GM19468 (cell line): Measurements from ENCODE around the gene UPK1B.
"Not testable (repeated sequence)": the region's sequence is repeated elsewhere in the genome, so short reads cannot be mapped to it uniquely, and the experiment has no call there.

Source experiments
- ATAC-seq: cut with Tn5 transposase; IDR thresholded peaks from one replicate; pipeline ENCODE4 v1.9.1; 2021; ENCODE audit warnings: mild to moderate bottlenecking, moderate library complexity, moderate number of reproducible peaks; ENCODE audit not compliant: unreplicated experiment; ENCODE audit errors: extremely low read depth

The UPK1B gene

GRCh38 chr3:119173325-119173724 is at the start of gene UPK1B:
UPK1B (plus strand) TSS chr3:119173598; CDS start chr3:119186742, 13,144 bp downstream.
- no peak for ATAC-seq

DNA sequence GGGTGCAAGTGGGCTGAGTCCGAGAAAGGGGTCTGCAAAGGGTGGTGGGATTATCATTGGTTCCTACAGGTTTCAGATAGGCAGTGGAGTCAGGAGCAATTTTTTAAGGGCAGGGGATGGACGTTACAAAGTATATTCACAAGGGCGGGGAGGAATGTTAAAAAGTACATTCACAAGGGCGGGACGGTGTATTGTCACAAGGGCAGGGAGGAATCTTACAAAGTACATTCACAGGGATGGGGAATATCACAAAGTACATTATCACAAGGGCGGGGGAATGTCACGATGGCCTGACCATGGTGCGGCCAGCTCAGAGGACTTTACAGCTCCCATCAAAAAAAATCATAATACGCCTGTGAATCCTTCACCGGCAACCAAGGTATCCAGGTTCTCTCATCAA is 48.1 kb upstream of the UPK1B start:
- no peak for ATAC-seq

GRCh38 chr3:119125742-119126504 is 47.5 kb upstream of the UPK1B start:
- no peak for ATAC-seq

- ATAC-seq, result not testable (repeated sequence)
These were observed 43.1 kb upstream of the UPK1B start for GRCh38 chr3:119130291-119130690.

- ATAC-seq, result not testable (repeated sequence)
These were observed 41.1 kb upstream of the UPK1B start for GRCh38 chr3:119132291-119132690.

DNA sequence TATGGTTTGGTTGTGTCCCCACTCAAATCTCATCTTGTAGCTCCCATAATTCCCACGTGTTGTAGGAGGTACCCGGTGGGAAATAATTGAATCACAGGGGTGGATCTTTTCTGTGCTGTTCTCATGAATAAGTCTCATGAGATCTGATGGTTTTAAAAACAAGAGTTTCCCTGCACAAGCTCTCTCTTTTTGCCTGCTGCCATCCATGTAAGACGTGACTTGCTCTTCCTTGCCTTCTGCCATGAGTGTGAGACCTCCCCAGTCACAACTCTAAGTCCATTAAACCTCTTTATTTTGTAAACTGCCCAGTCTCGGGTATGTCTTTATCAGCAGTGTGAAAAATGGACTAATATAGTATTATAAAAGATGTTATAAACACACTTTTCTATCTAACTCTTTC is 34.0 kb upstream of the UPK1B start:
- ATAC-seq, result not testable (repeated sequence)

GRCh38 chr3:119140466-119140865 is 32.9 kb upstream of the UPK1B start:
- ATAC-seq, result no peak

GRCh38 chr3:119145128-119145499 is 28.3 kb upstream of the UPK1B start:
- ATAC-seq, result no peak

DNA sequence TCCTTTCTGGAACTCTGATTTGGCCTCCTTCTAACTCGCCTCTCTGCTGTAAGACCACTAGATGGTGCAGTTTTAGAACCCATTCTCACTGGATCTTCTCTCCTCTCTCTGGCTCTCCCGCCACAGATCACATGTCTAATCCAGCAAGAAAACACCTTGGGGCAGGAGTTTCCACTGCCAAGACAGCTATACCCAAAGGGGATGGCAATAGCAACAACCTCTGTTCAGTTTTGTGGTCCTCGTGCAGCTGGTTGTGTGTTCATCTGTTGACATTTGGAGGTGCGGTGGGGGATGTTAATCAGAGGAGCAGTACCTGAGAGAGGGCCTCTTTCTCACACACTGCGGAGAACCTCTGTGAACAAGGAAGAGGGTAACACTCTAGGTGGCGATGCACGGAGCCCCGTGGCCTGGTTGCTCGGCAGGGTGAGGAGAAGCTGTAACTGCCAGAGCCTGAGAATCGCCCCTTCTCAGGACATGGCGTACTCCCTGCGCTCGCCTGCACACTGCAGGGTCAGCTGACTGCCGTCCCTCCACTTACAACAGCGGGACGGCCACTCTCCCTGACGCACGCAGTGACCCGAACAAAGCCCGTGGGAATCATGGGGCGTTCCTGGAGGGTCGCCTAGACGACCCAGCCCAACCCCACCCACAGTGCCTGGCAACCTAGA is 27.8 kb upstream of the UPK1B start, which contains the start of gene TEX55:
TSS of gene TEX55 (plus strand) at position 666 of the 668 bp plus-strand sequence. CDS start 25 bp downstream, outside the sequence.
- no peak for ATAC-seq

- ATAC-seq, result no peak
These were observed 26.6 kb upstream of the UPK1B start for GRCh38 chr3:119146578-119147375.

GRCh38 chr3:119147494-119147893 is 25.9 kb upstream of the UPK1B start:
- no peak for ATAC-seq

DNA sequence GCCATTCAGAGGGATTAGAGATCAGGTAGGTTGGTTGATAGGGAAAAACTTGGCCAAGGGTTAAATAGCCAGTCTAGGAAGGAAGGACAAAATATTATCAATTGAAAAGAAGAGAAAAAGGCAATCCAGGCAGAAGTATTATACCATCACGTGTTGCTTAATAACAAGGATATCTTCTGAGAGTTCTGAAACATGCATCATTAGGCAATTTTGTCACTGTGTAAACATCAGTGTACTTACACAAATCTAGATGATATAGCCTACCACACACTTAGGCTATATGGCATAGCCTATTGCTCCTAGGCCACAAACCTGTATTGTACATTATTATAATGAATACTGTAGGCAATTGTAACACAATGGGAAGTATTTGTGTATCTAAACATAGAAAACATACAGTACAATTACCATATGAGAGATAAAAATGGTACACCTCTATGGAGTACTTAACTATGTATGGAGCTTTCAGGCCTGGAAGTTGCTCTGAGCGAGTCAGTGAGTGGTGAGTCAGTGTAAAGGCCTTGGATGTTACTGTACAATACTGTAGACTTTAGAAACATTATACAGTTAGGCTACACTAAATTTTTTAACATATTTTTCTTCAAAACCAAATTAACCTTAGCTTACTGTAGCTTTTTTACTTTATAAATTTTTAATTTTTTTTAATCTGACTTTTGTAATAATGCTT is 24.8 kb upstream of the UPK1B start:
- no peak for ATAC-seq

GRCh38 chr3:119149484-119149883 is 23.9 kb upstream of the UPK1B start:
- no peak for ATAC-seq

- no peak for ATAC-seq
These were observed 16.5 kb upstream of the UPK1B start for GRCh38 chr3:119156868-119157267.

GRCh38 chr3:119157971-119158370 is 15.4 kb upstream of the UPK1B start:
- ATAC-seq, result no peak

DNA sequence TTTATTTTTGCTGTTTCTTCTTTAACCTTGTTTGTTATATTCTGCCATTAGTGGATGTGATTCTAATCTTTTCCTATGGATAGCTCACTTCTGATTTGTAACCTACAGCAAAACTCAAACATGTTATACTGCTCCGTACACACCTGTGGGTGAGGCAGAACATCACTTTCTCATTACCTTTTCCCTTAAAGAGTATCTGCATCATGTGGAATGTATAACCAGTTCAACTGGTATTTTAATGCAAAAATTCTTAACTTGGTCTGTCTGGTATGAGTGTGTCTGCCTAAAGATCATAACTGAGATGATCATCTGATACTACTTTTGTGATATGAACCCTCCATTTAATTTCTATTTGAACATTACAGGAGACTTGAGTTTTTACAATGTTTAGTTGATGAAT is 13.0 kb upstream of the UPK1B start:
- ATAC-seq, result no peak

- no peak for ATAC-seq
These were observed 12.6 kb upstream of the UPK1B start for GRCh38 chr3:119160815-119161214.

DNA sequence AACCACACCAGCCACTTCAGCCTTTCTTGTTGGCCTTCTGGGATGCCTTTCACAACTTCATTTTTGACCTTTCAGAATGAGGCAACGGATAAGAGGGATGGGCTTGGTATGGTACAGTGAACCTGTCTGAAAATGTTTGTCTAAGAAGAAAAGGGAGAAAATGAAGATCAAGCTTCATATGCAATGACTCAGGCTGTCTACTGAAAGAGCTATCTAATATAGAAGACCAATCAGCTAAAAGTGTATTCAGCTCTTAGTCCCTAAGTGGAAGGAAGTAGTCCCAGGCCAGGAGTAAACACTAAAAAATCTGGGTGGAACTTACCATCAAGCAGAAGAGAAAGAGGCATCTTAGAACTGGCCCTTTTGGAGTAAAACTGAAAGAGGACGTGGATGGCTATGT is 12.2 kb upstream of the UPK1B start:
- ATAC-seq, result no peak

DNA sequence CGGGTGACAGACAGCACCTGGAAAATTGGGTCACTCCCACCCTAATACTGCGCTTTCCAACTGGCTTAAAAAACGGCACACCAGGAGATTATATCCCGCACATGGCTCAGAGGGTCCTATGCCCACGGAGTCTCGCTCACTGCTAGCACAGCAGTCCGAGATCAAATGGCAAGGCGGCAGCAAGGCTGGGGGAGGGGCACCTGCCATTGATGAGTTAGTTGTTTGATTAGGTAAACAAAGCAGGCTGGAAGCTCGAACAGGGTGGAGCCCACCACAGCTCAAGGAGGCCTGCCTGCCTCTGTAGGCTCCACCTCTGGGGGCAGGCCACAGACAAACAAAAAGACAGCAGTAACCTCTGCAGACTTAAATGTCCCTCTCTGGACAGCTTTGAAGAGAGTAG is 8.7 kb upstream of the UPK1B start:
- not testable (repeated sequence) for ATAC-seq

DNA sequence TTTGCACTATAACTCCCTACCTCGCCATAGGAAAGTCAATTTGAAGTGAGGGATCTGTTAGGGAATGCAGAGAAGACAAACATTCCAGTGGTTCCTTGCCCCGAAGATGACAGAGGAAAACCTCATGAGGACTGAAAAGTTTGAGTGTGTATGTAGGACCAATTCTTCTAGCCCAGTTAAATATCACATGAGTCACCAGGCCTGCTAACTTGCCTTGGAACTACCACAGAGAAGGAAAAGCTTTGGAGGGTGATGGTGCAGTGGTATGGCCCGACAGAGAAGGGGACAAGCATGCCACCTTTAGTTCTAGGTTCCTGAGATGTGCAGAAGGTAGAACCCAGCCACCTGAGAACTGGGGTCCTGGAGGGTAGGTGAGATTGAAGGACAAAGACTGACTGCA is 2.6 kb upstream of the UPK1B start:
- ATAC-seq, result no peak
